AG09309 (cell line): ENCODE results near the gene RTN4RL2.
"Not testable (repeated sequence)": the region's sequence is repeated elsewhere in the genome, so short reads cannot be mapped to it uniquely, and the experiment has no call there.

Source experiments
- DNase-seq: peaks from one replicate; pipeline ENCODE4 v3.0.0-alpha.2; 2010; ENCODE audit warnings: low read depth
- H3K4me3 ChIP-seq: 2 replicates; pipeline ENCODE4 v1.5.1; 2011; ENCODE audit warnings: mild to moderate bottlenecking, low read depth, low read length, moderate library complexity; ENCODE audit not compliant: control insufficient read depth
- TF ChIP-seq, protein P1 (sequence below): IDR thresholded peaks from 2 replicates; pipeline ENCODE4 v1.5.1; 2011; ENCODE audit warnings: mild to moderate bottlenecking, low read depth, low read length, inconsistent platforms; ENCODE audit not compliant: insufficient read depth, control insufficient read depth; ENCODE audit errors: missing control alignments

Gene RTN4RL2

DNA sequence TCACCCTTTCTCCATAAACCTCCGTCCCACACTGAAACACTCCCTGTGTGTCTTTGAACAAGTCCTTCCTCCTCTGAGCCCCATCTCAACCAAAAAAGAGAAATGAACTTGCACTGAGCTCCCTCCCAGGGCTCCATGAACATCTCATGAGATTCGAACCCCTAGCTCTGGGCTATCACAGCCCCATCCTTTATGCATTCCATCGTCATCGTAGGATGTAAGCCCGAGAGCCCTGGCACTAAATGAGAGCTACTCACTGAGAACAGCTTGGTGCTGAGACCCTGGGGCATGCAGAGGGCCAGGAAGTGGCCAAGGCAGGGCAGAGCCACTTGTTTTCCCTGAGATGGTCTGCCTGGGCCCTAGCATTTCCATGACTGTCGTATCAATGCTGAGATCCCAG is 20.5 kb upstream of the RTN4RL2 start:
- DNase-seq, result no peak
- H3K4me3 ChIP-seq, result no peak overlapping the region
- TF ChIP-seq, protein P1, sequence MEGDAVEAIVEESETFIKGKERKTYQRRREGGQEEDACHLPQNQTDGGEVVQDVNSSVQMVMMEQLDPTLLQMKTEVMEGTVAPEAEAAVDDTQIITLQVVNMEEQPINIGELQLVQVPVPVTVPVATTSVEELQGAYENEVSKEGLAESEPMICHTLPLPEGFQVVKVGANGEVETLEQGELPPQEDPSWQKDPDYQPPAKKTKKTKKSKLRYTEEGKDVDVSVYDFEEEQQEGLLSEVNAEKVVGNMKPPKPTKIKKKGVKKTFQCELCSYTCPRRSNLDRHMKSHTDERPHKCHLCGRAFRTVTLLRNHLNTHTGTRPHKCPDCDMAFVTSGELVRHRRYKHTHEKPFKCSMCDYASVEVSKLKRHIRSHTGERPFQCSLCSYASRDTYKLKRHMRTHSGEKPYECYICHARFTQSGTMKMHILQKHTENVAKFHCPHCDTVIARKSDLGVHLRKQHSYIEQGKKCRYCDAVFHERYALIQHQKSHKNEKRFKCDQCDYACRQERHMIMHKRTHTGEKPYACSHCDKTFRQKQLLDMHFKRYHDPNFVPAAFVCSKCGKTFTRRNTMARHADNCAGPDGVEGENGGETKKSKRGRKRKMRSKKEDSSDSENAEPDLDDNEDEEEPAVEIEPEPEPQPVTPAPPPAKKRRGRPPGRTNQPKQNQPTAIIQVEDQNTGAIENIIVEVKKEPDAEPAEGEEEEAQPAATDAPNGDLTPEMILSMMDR, result no peak

GRCh38 chr11:57440744-57441414 is 19.4 kb upstream of the RTN4RL2 start:
- no peak overlapping the region for H3K4me3 ChIP-seq
- DNase-seq, result no peak
- TF ChIP-seq, protein P1, result no peak

DNA sequence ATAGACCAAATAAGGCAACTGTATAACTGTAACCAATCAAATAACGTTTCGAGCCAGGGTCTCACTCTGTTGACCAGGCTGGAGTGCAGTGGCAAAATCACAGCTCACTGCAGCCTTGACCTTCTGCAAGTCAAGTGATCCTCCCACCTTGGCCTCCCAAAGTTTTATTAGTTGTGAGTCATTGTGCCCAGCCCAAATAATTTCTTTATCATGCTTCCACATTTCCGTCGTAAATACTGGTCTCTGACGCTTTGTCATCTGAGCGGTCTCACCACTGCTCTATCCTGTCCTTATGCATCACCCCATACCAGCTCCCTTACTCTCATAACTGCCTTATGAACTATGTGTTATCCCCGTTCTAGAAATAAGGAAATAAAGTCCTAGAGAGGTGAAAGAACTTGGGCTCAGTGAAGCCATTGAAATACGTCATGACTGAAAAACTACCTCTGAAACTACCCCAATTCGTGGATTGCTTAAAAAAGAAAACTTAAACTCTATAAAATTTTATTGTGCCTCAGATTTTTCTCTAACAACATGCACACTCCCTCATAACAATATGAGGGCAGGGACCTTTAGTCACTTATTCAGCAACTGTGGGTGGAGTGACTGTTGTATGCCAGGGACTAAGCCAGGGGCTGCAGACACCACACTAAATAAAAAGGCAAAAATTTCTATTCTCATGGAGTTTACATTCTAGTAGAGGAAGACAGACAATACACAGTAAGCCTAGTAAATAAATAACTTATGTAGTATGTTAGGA is 15.8 kb upstream of the RTN4RL2 start:
- no peak overlapping the region for H3K4me3 ChIP-seq
- TF ChIP-seq, protein P1, result no peak
- DNase-seq, result peak; percentile 33

DNA sequence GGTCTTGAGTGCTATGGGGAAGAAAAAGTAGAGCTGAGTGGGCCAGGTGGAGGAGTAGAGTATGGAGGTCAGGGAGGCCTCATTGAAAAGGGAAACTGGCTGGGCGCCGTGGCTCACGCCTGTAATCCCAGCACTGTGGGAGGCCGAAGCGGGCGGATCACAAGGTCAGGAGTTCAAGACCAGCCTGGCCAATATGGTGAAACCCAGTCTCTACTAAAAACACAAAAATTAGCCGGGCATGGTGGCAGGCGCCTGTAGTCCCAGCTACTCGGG is 15.3 kb upstream of the RTN4RL2 start:
- H3K4me3 ChIP-seq, DNase-seq: not testable (repeated sequence)

GRCh38 chr11:57446055-57446454 is 14.3 kb upstream of the RTN4RL2 start:
- DNase-seq, result no peak
- no peak overlapping the region for H3K4me3 ChIP-seq
- TF ChIP-seq, protein P1, result no peak

DNA sequence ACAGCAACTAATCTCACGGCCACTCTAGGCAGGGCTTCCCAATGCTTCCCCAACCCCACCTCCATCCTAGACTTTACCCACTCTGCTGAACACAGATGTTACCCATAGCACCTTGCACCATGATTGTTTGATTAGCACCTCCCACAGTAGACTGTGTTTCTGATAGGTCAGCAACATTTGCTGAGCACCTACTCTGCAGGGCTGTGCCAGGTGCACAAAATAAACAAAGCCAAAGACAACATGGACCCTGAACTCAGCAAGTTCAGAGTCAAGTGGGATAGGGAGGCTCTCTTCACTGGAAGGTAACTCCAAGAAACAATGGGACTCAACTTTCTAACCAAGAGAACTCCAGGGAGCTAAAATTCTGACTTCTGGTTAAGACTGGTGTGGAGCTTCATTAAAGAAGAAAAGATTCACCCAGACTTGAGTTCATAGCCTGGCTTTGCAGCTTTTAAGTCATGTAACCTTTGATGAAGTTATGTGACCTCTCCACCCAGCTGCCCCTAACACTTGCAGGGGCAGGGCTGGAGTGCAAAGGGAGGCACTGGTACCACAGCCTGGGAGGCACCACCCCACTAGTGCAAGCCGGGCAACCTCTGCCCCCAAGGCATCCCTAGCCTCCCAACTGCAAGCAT is 6.7 kb upstream of the RTN4RL2 start:
- TF ChIP-seq, protein P1, result no peak
- no peak for DNase-seq

DNA sequence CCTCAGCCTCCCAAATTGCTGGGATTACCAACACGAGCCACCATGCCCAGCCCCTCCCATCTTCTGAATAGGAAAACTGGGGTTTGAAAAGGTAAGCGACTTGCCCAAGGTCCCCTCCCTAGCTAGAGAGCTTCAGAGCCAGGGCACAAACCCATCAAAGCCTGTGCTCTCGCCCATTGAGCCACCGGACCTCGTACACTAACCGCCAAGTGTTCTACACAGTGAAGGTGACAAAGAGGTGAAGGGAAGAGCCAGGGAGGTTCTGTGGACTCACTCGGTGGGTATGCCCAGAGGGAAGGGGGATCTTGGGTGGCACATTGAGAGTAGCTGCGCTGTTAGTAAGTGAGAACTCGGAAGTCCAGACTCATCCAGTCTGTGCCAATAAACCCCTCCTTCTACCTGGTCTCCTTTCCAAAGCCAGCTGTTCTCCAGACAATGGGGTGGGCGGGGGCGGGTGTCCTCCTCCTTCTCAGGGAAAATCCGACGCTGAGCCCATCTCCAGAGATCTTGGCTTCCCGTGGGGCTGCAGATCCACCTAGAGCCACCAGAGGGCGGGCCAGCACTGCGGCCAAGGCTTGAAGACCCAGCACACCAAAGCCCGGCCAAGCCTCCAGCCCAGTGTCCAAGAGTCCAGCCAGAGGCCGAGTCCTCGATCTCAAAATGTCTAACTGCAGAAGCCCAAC is 3.2 kb upstream of the RTN4RL2 start:
- peak; percentile 29 for DNase-seq
- no peak overlapping the region for H3K4me3 ChIP-seq
- TF ChIP-seq, protein P1, result peak; percentile 99

More for the DNA sequence above, 6.7 kb upstream of the RTN4RL2 start:
- no peak overlapping the region for H3K4me3 ChIP-seq
